HG03565 (cell line): ENCODE data around the gene BICC1.

Experiments
- ATAC-seq: cut with Tn5 transposase; IDR thresholded peaks from one replicate; pipeline ENCODE4 v1.9.1; 2021; ENCODE audit warnings: mild to moderate bottlenecking, moderate library complexity; ENCODE audit not compliant: unreplicated experiment

The BICC1 gene

GRCh38 chr10:58512491-58513187 lies at the start of gene BICC1:
Gene BICC1, plus strand, starts transcription at chr10:58512872. Its CDS starts 272 bp downstream, at chr10:58513144.
- no peak for ATAC-seq

- no peak for ATAC-seq
These were observed 47.7 kb upstream of the BICC1 start for GRCh38 chr10:58464956-58465355.

- no peak for ATAC-seq
These were observed 47.0 kb upstream of the BICC1 start for GRCh38 chr10:58465629-58466028.

GRCh38 chr10:58467931-58468635 lies 44.6 kb upstream of the BICC1 start:
- ATAC-seq, result no peak

GRCh38 chr10:58473976-58474375 lies 38.7 kb upstream of the BICC1 start:
- no peak for ATAC-seq

GRCh38 chr10:58475322-58476277 lies 37.1 kb upstream of the BICC1 start:
- no peak for ATAC-seq

- ATAC-seq, result no peak
These were observed 35.5 kb upstream of the BICC1 start for GRCh38 chr10:58477122-58477521.

GRCh38 chr10:58477902-58478301 lies 34.8 kb upstream of the BICC1 start:
- ATAC-seq, result no peak

- ATAC-seq, result no peak
These were observed 33.6 kb upstream of the BICC1 start for GRCh38 chr10:58479045-58479444.

GRCh38 chr10:58480321-58480720 lies 32.4 kb upstream of the BICC1 start:
- ATAC-seq, result no peak

GRCh38 chr10:58481569-58482109 lies 31.0 kb upstream of the BICC1 start:
- ATAC-seq, result no peak

GRCh38 chr10:58486821-58487220 lies 25.9 kb upstream of the BICC1 start:
- no peak for ATAC-seq

GRCh38 chr10:58488921-58489320 lies 23.8 kb upstream of the BICC1 start:
- ATAC-seq, result no peak

GRCh38 chr10:58502956-58503355 lies 9.7 kb upstream of the BICC1 start:
- no peak for ATAC-seq

- no peak for ATAC-seq
These were observed 4.4 kb upstream of the BICC1 start for GRCh38 chr10:58508316-58508715.

- ATAC-seq, result no peak
These were observed 744 bp upstream of the BICC1 start for GRCh38 chr10:58511765-58512490.

- ATAC-seq, result no peak
These were observed 777 bp downstream of the BICC1 start for GRCh38 chr10:58513188-58514110.

- ATAC-seq, result no peak
These were observed 1.6 kb downstream of the BICC1 start for GRCh38 chr10:58514111-58514770.
